Measurements from ENCODE around the gene LRBA. TPM values are rescaled to one million over a fixed set of nuclear protein-coding genes. Genes with fewer than 3 reads are reported as not detected.

LRBA gene
- polyA plus RNA-seq, 1 of the 3 experiments (the other 2 are of a cell fraction): 11.4 TPM

GRCh38 chr4:150580306-150580705 is 434.8 kb downstream of the LRBA start:
- Histone ChIP-seq H2AFZ (ENCODE audit: low read depth) (peak overlapping the region; percentile 77; the same call in 1 of the 2 replicates), H3F3A (replicated peaks; ENCODE audit: insufficient read depth) (peaks cover 11% of the 10 kb centered on the region), H3K4me1 (ENCODE audit: control insufficient read depth in 1 of 2, insufficient read depth in 2 of 2, low read depth in 1 of 2, low read length in 1 of 2) (peaks cover 0 to 30% of the 10 kb centered on the region in 2 experiments; a peak in 2 of 4 replicates), H3K79me2 (ENCODE audit: insufficient read depth) (peaks cover 10% of the 10 kb centered on the region), H3K4me3 (ENCODE audit: low read depth in 2 of 2, low read length in 1 of 2) (peak overlapping the region; percentile 54 to 63; a peak in 3 of 4 replicates), H4K20me1 (ENCODE audit: insufficient read depth) (no peaks in the 10 kb centered on the region), H3K27ac (ENCODE audit: low read depth in 2 of 2, low read length in 1 of 2) (peak overlapping the region in 1 of 2 experiments; percentile 49; a peak in 1 of 4 replicates), H3K9me3 (no peaks in the 10 kb centered on the region), H3K27me3 (ENCODE audit: insufficient read depth) (no peaks in the 10 kb centered on the region), H3K9ac (peak overlapping the region; percentile 48; the same call in 1 of the 2 replicates), H3K36me3 (replicated peaks in 1 of 2; ENCODE audit: control insufficient read depth in 1 of 2, insufficient read depth in 2 of 2, low read length in 1 of 2) (no peaks in the 10 kb centered on the region), H3K4me2 (peak overlapping the region; percentile 79), H3K9me2 (no peaks in the 10 kb centered on the region)
- 90% methylated on average over 9 of the region's 9 CpGs for WGBS (ENCODE audit: low lambda C conversion rate)
- DNase-seq: no peak
- TF ChIP-seq NRF1 (IDR thresholded peaks at IDR 0.05; ENCODE audit: low read depth, low read length): no peak
- TF ChIP-seq SMC3 (IDR thresholded peaks at IDR 0.05; ENCODE audit: low read depth, low read length): no peak
- no peak for TF ChIP-seq YY1 (IDR thresholded peaks at IDR 0.05; ENCODE audit: low read depth)
- TF ChIP-seq, protein P1, sequence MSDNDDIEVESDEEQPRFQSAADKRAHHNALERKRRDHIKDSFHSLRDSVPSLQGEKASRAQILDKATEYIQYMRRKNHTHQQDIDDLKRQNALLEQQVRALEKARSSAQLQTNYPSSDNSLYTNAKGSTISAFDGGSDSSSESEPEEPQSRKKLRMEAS (IDR thresholded peaks at IDR 0.05; ENCODE audit: low read depth): no peak; the same call in 1 of the 2 replicates
- TF ChIP-seq JUND (IDR thresholded peaks at IDR 0.05): no peak
- no peak for TF ChIP-seq RAD21 (IDR thresholded peaks at IDR 0.05; ENCODE audit: low read length)
- no peak for TF ChIP-seq EP300 (IDR thresholded peaks at IDR 0.05; ENCODE audit: borderline replicate concordance in 1 of 2, low read depth in 1 of 2, low read length in 1 of 2)
- TF ChIP-seq RFX5 (IDR thresholded peaks at IDR 0.05; ENCODE audit: low read length): no peak
- no peak for TF ChIP-seq FOSL2 (IDR thresholded peaks at IDR 0.05; ENCODE audit: borderline replicate concordance, low read depth)
- no peak for TF ChIP-seq GATA2 (CRISPR knock-in tag; IDR thresholded peaks at IDR 0.05)
- TF ChIP-seq, protein P2, sequence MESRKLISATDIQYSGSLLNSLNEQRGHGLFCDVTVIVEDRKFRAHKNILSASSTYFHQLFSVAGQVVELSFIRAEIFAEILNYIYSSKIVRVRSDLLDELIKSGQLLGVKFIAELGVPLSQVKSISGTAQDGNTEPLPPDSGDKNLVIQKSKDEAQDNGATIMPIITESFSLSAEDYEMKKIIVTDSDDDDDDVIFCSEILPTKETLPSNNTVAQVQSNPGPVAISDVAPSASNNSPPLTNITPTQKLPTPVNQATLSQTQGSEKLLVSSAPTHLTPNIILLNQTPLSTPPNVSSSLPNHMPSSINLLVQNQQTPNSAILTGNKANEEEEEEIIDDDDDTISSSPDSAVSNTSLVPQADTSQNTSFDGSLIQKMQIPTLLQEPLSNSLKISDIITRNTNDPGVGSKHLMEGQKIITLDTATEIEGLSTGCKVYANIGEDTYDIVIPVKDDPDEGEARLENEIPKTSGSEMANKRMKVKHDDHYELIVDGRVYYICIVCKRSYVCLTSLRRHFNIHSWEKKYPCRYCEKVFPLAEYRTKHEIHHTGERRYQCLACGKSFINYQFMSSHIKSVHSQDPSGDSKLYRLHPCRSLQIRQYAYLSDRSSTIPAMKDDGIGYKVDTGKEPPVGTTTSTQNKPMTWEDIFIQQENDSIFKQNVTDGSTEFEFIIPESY (IDR thresholded peaks at IDR 0.05; ENCODE audit: borderline replicate concordance, low read depth): no peak
- TF ChIP-seq MXI1 (IDR thresholded peaks at IDR 0.05; ENCODE audit: low read depth, low read length): no peak
- no peak for TF ChIP-seq MEF2A (IDR thresholded peaks at IDR 0.05; ENCODE audit: borderline replicate concordance, low read depth)
- no peak for TF ChIP-seq FOXJ3 (CRISPR knock-in tag; IDR thresholded peaks at IDR 0.05)
- TF ChIP-seq TEAD4 (IDR thresholded peaks at IDR 0.05; ENCODE audit: borderline replicate concordance, insufficient read depth): no peak
- no peak for TF ChIP-seq TAF1 (IDR thresholded peaks at IDR 0.05; ENCODE audit: borderline replicate concordance, low read depth, low read length)
- TF ChIP-seq POLR2AphosphoS5 (IDR thresholded peaks at IDR 0.05; ENCODE audit: low read depth, low read length): no peak
- TF ChIP-seq TCF12 (IDR thresholded peaks at IDR 0.05): no peak
- no peak for TF ChIP-seq RCOR1 (IDR thresholded peaks at IDR 0.05; ENCODE audit: low read length)
- no peak for TF ChIP-seq FOXM1 (IDR thresholded peaks at IDR 0.05; ENCODE audit: low read depth)
- ChIA-PET CTCF (interaction anchor here (1.2 kb wide), 1 partner anchor 16 kb away, joined by 3 read pairs; no protein-coding TSS in a partner anchor), POLR2A (no interaction called here)

Data from SK-N-SH (cell line).